Measurements from ENCODE around the gene ATF6B. TPM values are rescaled to one million over a fixed set of nuclear protein-coding genes. Genes with fewer than 3 reads are reported as not detected.

Gene ATF6B
- total and polyA plus RNA-seq, 2 experiments from 2014 or later = 33.3 to 54.1 TPM

DNA sequence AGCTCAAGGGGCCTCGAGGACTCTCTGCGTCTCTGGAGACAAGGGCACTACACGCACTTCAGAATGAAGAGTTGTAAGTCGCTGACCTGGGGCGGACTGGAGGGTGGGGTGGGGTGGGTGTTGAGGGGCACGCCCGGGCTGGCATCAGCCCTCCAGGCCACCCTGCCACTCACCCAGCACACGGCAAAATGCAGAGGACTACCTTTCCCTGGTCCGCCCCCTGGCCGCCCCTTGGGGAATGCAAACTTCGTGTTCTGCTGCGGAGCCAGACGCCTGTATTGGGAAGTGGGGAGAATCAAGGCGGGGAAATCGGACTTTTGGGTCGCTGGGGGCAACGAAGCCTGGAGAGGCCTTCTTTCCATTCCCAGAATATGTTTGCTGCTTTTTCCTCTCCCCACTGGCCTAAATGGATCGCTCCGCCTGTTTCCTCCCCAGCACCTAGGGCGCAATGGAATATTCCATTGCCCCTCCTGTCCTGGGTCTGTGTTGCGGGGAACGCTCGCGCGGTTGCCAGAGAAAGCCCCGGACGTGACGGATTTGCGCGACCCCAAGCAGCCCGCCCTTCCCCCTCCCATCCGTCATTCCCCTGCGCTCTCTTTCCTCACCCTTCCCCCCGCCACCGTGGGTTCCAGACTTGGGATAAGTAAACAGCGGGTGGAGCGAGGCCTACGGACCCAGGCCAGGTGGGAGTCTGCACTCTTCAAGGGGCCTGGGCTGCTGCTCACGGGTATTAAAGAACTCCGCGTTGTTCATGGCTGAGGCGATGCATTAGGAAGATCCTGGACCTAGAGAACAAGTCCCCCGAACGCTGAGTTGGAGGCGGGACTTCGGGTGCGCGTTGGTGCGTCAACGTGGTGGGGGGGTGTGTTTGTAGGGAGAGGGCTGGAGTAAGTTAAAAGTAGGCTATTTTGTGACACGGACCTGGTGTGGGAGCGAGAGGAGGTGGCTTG lies 25.8 kb upstream of the ATF6B start, which contains the start of gene PPT2:
PPT2 (plus strand) TSS at position 578 of the 950 bp plus-strand sequence. CDS start 454 bp downstream, outside the sequence.
- Histone ChIP-seq H3K4me3 (peak within 1 kb of the TSS; percentile 94), H3K9me2 (ENCODE audit: insufficient read depth) (no peaks in the 10 kb centered on the region), H3K27me3 (replicated peaks; ENCODE audit: insufficient read depth) (no peaks in the 10 kb centered on the region), H3K9me3 (ENCODE audit: low read depth) (no peaks in the 10 kb centered on the region), H3K4me2 (ENCODE audit: unreplicated experiment) (peak within 1 kb of the TSS; percentile 93), H3K79me2 (ENCODE audit: insufficient read depth) (peaks cover 28% of the 10 kb centered on the region), H4K20me1 (ENCODE audit: insufficient read depth) (no peaks in the 10 kb centered on the region), H3K4me1 (ENCODE audit: insufficient read depth) (peaks cover 20% of the 10 kb centered on the region), H3F3A (ENCODE audit: insufficient read depth) (peaks cover 9% of the 10 kb centered on the region; the same call in 1 of the 2 replicates), H2AFZ (peak within 1 kb of the TSS; percentile 97), H3K36me3 (ENCODE audit: low read depth) (peaks cover 14% of the 10 kb centered on the region; the same call in 1 of the 2 replicates), H3K9ac (peak within 1 kb of the TSS; percentile 91), H3K27ac (peak within 1 kb of the TSS; percentile 91)
- WGBS, 2 experiments (ENCODE audit: low coverage in 1 of 2, low lambda C conversion rate in 2 of 2, missing lambda C conversion rate in 2 of 2) = 1 to 2% methylated on average over 40 to 52 of the region's 52 CpGs
- in situ Hi-C loops (cut with MboI) = no loop called here
- no peak for TF ChIP-seq EZH2phosphoT487 (IDR thresholded peaks at IDR 0.05; ENCODE audit: insufficient read depth, low read depth)
- no peak for TF ChIP-seq EZH2 (IDR thresholded peaks at IDR 0.05; ENCODE audit: insufficient read depth, poor library complexity, severe bottlenecking)
- peak; percentile 93 for DNase-seq

DNA sequence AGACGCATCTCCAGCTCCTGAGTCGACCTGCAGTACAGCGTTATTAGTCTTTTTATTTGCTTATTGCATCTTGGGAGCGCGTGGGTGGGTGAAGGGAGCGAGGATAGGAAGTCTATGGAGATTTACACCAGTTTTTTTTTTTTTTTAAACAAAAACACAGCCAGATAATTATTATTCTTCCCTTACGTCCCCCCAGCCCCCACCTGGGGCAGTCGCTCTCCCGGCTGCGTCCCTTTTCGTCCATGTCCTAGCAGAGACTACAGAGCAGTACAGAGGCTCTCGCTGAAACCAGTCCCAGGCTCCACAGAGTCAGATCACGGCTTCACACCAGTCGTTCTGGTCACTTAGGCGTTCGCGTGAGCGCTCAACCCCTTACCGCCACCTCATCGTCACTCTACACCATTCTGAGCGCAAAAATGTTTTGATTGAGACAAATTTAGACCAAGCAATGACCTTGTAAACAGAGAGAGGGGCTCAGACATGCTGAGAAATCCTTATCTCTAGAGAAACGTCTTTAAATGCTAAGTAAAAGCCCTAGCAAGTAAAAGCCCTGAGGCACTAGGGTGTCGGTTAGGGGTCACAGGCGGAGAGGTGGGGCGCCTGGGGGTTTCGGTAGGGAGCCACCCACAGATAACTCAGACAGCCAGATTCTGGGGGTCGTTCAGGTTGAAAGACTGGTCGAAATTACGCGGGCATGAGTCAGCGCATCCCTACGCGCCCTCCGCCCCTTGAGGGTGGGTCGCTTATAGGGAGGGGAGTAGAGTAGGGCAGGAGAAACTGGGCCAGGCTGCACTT lies 24.9 kb upstream of the ATF6B start:
- peak overlapping the region; percentile 93 for H3K4me2 ChIP-seq (ENCODE audit: unreplicated experiment)
- no peaks in the 10 kb centered on the region for H3K9me3 ChIP-seq (ENCODE audit: low read depth)
- H3K9ac ChIP-seq = peak overlapping the region; percentile 91
- WGBS, 2 experiments (ENCODE audit: low coverage in 1 of 2, low lambda C conversion rate in 2 of 2, missing lambda C conversion rate in 2 of 2) = 7 to 10% methylated on average over 35 of the region's 35 CpGs
- no peaks in the 10 kb centered on the region for H4K20me1 ChIP-seq (ENCODE audit: insufficient read depth)
- peak overlapping the region; percentile 91 for H3K27ac ChIP-seq
- H3K4me1 ChIP-seq (ENCODE audit: insufficient read depth) = peaks cover 20% of the 10 kb centered on the region
- no peaks in the 10 kb centered on the region for H3K27me3 ChIP-seq (replicated peaks; ENCODE audit: insufficient read depth)
- in situ Hi-C loops (cut with MboI) = no loop called here
- peaks cover 9% of the 10 kb centered on the region; the same call in 1 of the 2 replicates for H3F3A ChIP-seq (ENCODE audit: insufficient read depth)
- peak overlapping the region; percentile 94 for H3K4me3 ChIP-seq
- peak; percentile 77 for DNase-seq
- H3K36me3 ChIP-seq (ENCODE audit: low read depth) = peaks cover 9% of the 10 kb centered on the region; the same call in 1 of the 2 replicates
- peak overlapping the region; percentile 97 for H2AFZ ChIP-seq
- H3K9me2 ChIP-seq (ENCODE audit: insufficient read depth) = no peaks in the 10 kb centered on the region
- TF ChIP-seq EZH2phosphoT487 (IDR thresholded peaks at IDR 0.05; ENCODE audit: insufficient read depth, low read depth) = no peak
- TF ChIP-seq EZH2 (IDR thresholded peaks at IDR 0.05; ENCODE audit: insufficient read depth, poor library complexity, severe bottlenecking) = no peak
- peaks cover 28% of the 10 kb centered on the region for H3K79me2 ChIP-seq (ENCODE audit: insufficient read depth)

DNA sequence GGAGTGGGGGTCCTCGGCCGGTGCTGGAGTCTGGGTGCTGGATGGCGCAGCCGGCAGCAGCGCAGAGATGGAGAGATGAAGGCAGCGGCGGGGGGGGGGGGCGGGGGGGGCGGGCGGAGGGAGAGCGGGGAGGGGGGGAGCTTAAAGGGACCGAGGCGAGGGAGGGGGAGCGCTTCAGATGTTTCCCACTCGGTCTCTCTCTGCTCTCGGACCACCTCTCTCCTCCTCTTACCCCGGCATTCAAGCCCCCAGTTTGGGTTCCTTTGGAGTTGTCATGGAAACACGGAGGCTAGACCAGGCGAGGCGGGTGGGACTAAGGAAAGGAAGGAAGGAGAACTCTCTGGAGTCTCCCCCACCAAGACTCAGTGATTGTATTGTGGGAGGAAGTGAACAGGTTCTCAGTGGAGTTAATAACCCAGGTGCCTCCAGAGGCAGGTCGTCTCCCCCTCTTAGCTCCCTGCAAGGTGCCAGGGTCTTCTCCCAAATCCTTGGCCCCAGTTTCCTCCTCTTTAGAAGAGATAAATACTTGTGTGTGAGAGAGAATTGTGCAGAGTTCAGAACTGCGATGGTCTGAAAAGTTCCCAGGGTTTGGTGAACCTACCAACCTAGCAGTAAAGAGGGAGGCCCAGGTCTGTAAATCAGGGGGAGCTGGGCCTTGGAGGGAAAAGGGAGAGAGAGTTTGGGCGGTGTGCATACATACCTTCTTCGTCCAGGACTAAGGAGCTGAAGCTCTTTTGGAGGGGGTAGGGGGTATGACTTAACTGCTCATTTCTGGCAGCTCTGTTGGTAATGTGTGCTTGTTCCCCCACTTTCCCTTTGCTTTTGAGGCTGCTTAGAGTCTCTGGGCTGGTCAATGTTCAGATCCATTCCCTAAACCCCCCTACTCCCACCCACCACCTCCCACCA lies 24.1 kb upstream of the ATF6B start, which contains the start of gene PRRT1:
PRRT1 (minus strand) TSS at position 77 of the 906 bp plus-strand sequence. CDS start 112 bp downstream, outside the sequence.
- Histone ChIP-seq H3K36me3 (ENCODE audit: low read depth) (peaks cover 4% of the 10 kb centered on the region; the same call in 1 of the 2 replicates), H3K4me3 (peak within 1 kb of the TSS; percentile 94), H3K9me2 (ENCODE audit: insufficient read depth) (no peaks in the 10 kb centered on the region), H3F3A (ENCODE audit: insufficient read depth) (peaks cover 9% of the 10 kb centered on the region; the same call in 1 of the 2 replicates), H3K4me2 (ENCODE audit: unreplicated experiment) (peak within 1 kb of the TSS; percentile 93), H3K27ac (peak within 1 kb of the TSS; percentile 91), H4K20me1 (ENCODE audit: insufficient read depth) (no peaks in the 10 kb centered on the region), H3K9ac (peak within 1 kb of the TSS; percentile 91), H3K79me2 (ENCODE audit: insufficient read depth) (peaks cover 28% of the 10 kb centered on the region), H3K9me3 (ENCODE audit: low read depth) (no peaks in the 10 kb centered on the region), H3K4me1 (ENCODE audit: insufficient read depth) (peaks cover 20% of the 10 kb centered on the region), H3K27me3 (replicated peaks; ENCODE audit: insufficient read depth) (no peaks in the 10 kb centered on the region), H2AFZ (peak within 1 kb of the TSS; percentile 97)
- peak; percentile 45 for DNase-seq
- in situ Hi-C loops (cut with MboI) = no loop called here
- TF ChIP-seq EZH2 (IDR thresholded peaks at IDR 0.05; ENCODE audit: insufficient read depth, poor library complexity, severe bottlenecking) (no peak), EZH2phosphoT487 (IDR thresholded peaks at IDR 0.05; ENCODE audit: insufficient read depth, low read depth) (no peak)
- WGBS, 2 experiments (ENCODE audit: low coverage in 1 of 2, low lambda C conversion rate in 2 of 2, missing lambda C conversion rate in 2 of 2) = 4 to 16% methylated on average over 5 to 20 of the region's 24 CpGs

Measured in GM23248 (cell line).